ENCODE measurements around the gene PMPCA. TPM values are rescaled to one million over a fixed set of nuclear protein-coding genes. Genes with fewer than 3 reads are reported as not detected.

Gene PMPCA
- total and polyA plus RNA-seq, 2 of the 13 experiments (the other 11 are each of a cell fraction or from before 2014, with no cell fraction given), result 70.2 to 88.4 TPM

DNA sequence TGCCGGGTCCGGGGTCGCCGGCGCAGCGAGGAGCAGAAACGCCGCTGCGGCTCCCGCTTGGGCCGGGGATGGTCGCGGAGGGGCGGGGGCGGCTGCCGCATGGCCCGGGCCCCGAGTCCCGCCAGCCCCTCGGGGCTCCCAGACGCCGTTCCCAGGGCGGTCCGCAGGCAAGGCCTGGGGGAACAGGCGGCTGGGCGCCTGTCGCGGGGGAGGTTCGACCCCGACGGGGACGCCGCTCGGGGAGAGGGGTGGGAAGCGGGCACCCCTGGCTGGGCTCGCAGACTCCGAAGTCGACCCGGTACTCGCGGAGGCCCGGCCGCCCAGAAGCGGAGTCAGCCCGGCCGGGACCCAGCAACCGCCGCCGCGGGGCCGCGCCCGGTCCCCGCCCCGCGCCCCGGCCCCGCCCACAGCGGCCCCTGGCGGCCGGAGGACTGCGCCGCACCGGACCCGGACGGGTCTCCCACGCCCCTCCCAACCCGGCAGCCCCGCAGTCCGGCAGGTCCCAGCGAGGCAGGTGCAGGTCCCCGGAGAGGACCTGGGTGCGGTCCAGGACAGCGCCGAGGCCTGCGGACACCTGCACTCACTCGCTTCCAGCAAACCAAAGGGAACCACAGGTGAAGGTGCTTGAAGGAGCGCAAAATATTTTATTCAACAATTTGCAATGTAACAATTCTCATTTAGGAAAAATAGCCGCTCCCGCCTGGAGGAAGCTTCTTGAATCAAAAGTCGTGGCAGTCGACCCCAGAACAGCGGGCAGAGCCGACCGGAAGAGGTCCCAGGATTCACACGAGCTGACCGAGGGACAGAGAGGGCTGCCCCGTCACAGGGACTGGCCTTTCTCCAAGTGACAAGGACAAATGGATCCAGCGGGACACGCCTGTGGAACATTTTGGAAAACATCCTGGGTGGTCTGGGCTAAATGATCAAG lies 29.3 kb downstream of the PMPCA start, which contains the start of gene INPP5E (continued):
- TF ChIP-seq, protein P1, sequence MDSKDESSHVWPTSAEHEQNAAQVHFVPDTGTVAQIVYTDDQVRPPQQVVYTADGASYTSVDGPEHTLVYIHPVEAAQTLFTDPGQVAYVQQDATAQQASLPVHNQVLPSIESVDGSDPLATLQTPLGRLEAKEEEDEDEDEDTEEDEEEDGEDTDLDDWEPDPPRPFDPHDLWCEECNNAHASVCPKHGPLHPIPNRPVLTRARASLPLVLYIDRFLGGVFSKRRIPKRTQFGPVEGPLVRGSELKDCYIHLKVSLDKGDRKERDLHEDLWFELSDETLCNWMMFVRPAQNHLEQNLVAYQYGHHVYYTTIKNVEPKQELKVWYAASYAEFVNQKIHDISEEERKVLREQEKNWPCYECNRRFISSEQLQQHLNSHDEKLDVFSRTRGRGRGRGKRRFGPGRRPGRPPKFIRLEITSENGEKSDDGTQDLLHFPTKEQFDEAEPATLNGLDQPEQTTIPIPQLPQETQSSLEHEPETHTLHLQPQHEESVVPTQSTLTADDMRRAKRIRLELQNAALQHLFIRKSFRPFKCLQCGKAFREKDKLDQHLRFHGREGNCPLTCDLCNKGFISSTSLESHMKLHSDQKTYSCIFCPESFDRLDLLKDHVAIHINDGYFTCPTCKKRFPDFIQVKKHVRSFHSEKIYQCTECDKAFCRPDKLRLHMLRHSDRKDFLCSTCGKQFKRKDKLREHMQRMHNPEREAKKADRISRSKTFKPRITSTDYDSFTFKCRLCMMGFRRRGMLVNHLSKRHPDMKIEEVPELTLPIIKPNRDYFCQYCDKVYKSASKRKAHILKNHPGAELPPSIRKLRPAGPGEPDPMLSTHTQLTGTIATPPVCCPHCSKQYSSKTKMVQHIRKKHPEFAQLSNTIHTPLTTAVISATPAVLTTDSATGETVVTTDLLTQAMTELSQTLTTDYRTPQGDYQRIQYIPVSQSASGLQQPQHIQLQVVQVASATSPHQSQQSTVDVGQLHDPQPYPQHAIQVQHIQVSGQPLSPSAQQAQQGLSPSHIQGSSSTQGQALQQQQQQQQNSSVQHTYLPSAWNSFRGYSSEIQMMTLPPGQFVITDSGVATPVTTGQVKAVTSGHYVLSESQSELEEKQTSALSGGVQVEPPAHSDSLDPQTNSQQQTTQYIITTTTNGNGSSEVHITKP (CRISPR knock-in tag; IDR thresholded peaks at IDR 0.05; ENCODE audit: low read depth), result no peak
- TF ChIP-seq LCORL (IDR thresholded peaks at IDR 0.05) (no peak), LCORL (CRISPR knock-in tag; IDR thresholded peaks at IDR 0.05) (no peak), POLR2A (IDR thresholded peaks at IDR 0.05; ENCODE audit: insufficient read depth in 1 of 2, low read depth in 2 of 2, low read length in 2 of 2) (peak in 1 of 2 experiments; percentile 54; a peak in 2 of 4 replicates), ATF7 (IDR thresholded peaks at IDR 0.05) (no peak), ATF7 (CRISPR knock-in tag; IDR thresholded peaks at IDR 0.05) (no peak), ZNF143 (CRISPR knock-in tag; IDR thresholded peaks at IDR 0.05) (no peak), JDP2 (CRISPR knock-in tag; IDR thresholded peaks at IDR 0.05; ENCODE audit: borderline replicate concordance) (no peak), GATAD1 (CRISPR knock-in tag; IDR thresholded peaks at IDR 0.05) (peak; percentile 36; the same call in 1 of the 2 replicates), ZNF136 (CRISPR knock-in tag; IDR thresholded peaks at IDR 0.05; ENCODE audit: low read depth) (no peak), NFE2 (CRISPR knock-in tag; IDR thresholded peaks at IDR 0.05) (no peak), ZNF790 (CRISPR knock-in tag; IDR thresholded peaks at IDR 0.05; ENCODE audit: borderline replicate concordance) (no peak), NONO (IDR thresholded peaks at IDR 0.05) (no peak), NONO (CRISPR knock-in tag; conservative IDR thresholded peaks at IDR 0.05) (no peak; the same call in 1 of the 2 replicates)
- TF ChIP-seq, protein P2, sequence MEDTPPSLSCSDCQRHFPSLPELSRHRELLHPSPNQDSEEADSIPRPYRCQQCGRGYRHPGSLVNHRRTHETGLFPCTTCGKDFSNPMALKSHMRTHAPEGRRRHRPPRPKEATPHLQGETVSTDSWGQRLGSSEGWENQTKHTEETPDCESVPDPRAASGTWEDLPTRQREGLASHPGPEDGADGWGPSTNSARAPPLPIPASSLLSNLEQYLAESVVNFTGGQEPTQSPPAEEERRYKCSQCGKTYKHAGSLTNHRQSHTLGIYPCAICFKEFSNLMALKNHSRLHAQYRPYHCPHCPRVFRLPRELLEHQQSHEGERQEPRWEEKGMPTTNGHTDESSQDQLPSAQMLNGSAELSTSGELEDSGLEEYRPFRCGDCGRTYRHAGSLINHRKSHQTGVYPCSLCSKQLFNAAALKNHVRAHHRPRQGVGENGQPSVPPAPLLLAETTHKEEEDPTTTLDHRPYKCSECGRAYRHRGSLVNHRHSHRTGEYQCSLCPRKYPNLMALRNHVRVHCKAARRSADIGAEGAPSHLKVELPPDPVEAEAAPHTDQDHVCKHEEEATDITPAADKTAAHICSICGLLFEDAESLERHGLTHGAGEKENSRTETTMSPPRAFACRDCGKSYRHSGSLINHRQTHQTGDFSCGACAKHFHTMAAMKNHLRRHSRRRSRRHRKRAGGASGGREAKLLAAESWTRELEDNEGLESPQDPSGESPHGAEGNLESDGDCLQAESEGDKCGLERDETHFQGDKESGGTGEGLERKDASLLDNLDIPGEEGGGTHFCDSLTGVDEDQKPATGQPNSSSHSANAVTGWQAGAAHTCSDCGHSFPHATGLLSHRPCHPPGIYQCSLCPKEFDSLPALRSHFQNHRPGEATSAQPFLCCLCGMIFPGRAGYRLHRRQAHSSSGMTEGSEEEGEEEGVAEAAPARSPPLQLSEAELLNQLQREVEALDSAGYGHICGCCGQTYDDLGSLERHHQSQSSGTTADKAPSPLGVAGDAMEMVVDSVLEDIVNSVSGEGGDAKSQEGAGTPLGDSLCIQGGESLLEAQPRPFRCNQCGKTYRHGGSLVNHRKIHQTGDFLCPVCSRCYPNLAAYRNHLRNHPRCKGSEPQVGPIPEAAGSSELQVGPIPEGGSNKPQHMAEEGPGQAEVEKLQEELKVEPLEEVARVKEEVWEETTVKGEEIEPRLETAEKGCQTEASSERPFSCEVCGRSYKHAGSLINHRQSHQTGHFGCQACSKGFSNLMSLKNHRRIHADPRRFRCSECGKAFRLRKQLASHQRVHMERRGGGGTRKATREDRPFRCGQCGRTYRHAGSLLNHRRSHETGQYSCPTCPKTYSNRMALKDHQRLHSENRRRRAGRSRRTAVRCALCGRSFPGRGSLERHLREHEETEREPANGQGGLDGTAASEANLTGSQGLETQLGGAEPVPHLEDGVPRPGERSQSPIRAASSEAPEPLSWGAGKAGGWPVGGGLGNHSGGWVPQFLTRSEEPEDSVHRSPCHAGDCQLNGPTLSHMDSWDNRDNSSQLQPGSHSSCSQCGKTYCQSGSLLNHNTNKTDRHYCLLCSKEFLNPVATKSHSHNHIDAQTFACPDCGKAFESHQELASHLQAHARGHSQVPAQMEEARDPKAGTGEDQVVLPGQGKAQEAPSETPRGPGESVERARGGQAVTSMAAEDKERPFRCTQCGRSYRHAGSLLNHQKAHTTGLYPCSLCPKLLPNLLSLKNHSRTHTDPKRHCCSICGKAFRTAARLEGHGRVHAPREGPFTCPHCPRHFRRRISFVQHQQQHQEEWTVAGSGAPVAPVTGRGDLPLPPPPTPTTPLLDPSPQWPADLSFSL (CRISPR knock-in tag; IDR thresholded peaks at IDR 0.05), result no peak
- TF ChIP-seq, protein P3, sequence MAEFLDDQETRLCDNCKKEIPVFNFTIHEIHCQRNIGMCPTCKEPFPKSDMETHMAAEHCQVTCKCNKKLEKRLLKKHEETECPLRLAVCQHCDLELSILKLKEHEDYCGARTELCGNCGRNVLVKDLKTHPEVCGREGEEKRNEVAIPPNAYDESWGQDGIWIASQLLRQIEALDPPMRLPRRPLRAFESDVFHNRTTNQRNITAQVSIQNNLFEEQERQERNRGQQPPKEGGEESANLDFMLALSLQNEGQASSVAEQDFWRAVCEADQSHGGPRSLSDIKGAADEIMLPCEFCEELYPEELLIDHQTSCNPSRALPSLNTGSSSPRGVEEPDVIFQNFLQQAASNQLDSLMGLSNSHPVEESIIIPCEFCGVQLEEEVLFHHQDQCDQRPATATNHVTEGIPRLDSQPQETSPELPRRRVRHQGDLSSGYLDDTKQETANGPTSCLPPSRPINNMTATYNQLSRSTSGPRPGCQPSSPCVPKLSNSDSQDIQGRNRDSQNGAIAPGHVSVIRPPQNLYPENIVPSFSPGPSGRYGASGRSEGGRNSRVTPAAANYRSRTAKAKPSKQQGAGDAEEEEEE (CRISPR knock-in tag; IDR thresholded peaks at IDR 0.05; ENCODE audit: borderline replicate concordance), result no peak
- TF ChIP-seq, protein P4, sequence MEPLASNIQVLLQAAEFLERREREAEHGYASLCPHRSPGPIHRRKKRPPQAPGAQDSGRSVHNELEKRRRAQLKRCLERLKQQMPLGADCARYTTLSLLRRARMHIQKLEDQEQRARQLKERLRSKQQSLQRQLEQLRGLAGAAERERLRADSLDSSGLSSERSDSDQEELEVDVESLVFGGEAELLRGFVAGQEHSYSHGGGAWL (CRISPR knock-in tag; IDR thresholded peaks at IDR 0.05), result 0 out of 2 replicates have a peak, but pooled peaks have one; percentile 47

Data from HepG2 (cell line).